Measurements from ENCODE around the gene CDK8.

DNA sequence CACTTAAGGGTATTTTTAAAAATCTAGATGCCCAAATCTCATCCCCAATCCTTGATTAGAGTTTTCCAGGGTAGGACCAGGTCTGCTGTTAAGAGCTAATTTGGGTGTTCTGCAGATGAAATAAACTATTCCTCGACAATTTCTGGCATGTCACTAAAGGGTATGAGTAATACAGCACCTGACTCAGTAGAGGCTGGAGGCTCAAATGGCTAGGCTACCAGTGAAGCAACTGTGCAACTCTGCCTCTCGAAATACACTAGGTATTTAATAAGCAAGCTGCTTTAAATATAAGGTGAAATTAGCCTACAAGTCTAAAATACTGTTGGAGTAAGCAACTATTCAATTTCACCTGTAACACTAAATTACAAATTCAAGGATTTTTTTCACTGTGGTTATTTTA lies 33.4 kb upstream of the CDK8 start:
- TF ChIP-seq EP300 (IDR thresholded peaks at IDR 0.05; ENCODE audit: borderline replicate concordance) (no peak), CEBPB (IDR thresholded peaks at IDR 0.05) (no peak), TAF1 (IDR thresholded peaks at IDR 0.05; ENCODE audit: low read depth) (no peak), RAD21 (IDR thresholded peaks at IDR 0.05; ENCODE audit: low read depth) (no peak)
- TF ChIP-seq, protein P1, sequence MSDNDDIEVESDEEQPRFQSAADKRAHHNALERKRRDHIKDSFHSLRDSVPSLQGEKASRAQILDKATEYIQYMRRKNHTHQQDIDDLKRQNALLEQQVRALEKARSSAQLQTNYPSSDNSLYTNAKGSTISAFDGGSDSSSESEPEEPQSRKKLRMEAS (IDR thresholded peaks at IDR 0.05): no peak

Measured in Ishikawa (cell line).